Measurements from ENCODE around the gene CTBP1. TPM values are rescaled to one million over a fixed set of nuclear protein-coding genes. Genes with fewer than 3 reads are reported as not detected.

CTBP1 gene
- total and polyA plus RNA-seq, 9 of the 15 experiments (the other 6 are each of a cell fraction or from before 2014, with no cell fraction given) = 14.5 to 162 (median 68.2) TPM

- Histone ChIP-seq H3K4me2 (ENCODE audit: insufficient read depth, low read length) (no peak overlapping the region), H3K9ac (ENCODE audit: insufficient read depth in 1 of 2, low read depth in 2 of 2, low read length in 2 of 2) (peak overlapping the region in 1 of 2 experiments; percentile 74; a peak in 2 of 4 replicates), H3K27ac (ENCODE audit: extremely low read depth, low read depth, low read length) (no peak overlapping the region), H3K36me3 (ENCODE audit: control insufficient read depth, insufficient read depth, low read length) (peaks cover 73% of the 10 kb centered on the region; the same call in 2 of the 3 replicates), H3K27me3 (ENCODE audit: control insufficient read depth in 2 of 2, insufficient read depth in 2 of 2, low read length in 2 of 2) (no peaks in the 10 kb centered on the region), H3K4me3 (no peak overlapping the region), H2AFZ (ENCODE audit: low read depth, low read length) (no peak overlapping the region), H3K4me1 (replicated peaks in 1 of 2; ENCODE audit: control insufficient read depth in 2 of 2, insufficient read depth in 2 of 2, low read length in 2 of 2) (peaks cover 11 to 37% of the 10 kb centered on the region in 2 experiments; a peak in 4 of 5 replicates), H3K79me2 (ENCODE audit: control insufficient read depth, insufficient read depth, low read length) (peaks cover 96% of the 10 kb centered on the region), H3K9me3 (replicated peaks; ENCODE audit: control insufficient read depth, insufficient read depth, low read depth, low read length) (no peaks in the 10 kb centered on the region), H4K20me1 (replicated peaks; ENCODE audit: control insufficient read depth, insufficient read depth, low read length) (peaks cover 37% of the 10 kb centered on the region), H3K9me1 (ENCODE audit: control insufficient read depth, insufficient read depth, low read length) (no peaks in the 10 kb centered on the region)
- DNase-seq (ENCODE audit: extremely low read depth in 1 of 4, low spot score in 3 of 4) (no peak), FAIRE-seq (no peak), ATAC-seq (no peak)
- intact Hi-C loops (cut with micrococcal nuclease) = no loop called here
- in situ Hi-C loops (cut with MboI) = no loop called here
- no peak for TF ChIP-seq HDAC3 (IDR thresholded peaks at IDR 0.05; ENCODE audit: borderline replicate concordance, partially characterized antibody)
- TF ChIP-seq ZNF740 (CRISPR knock-in tag; IDR thresholded peaks at IDR 0.05) = no peak
- TF ChIP-seq ZNF740 (tag; IDR thresholded peaks at IDR 0.05) = no peak
- TF ChIP-seq POLR2G (IDR thresholded peaks at IDR 0.05; ENCODE audit: low read depth, low read length) = peak; percentile 42; the same call in 1 of the 2 replicates
- no peak for TF ChIP-seq POLR2B (IDR thresholded peaks at IDR 0.05; ENCODE audit: low read depth, partially characterized antibody)
- TF ChIP-seq SAFB (IDR thresholded peaks at IDR 0.05; ENCODE audit: borderline replicate concordance, low read depth, low read length) = no peak
- 85% methylated on average over 9 of the region's 10 CpGs for WGBS (ENCODE audit: insufficient coverage, low coverage, missing lambda C conversion rate)
- no TSS peak for BruUV-seq (replicated peaks)
- CTCF ChIA-PET (ENCODE audit: low intra/inter-chr PET ratio) = no interaction called here
- POLR2A ChIA-PET = interaction anchor here (0.7 to 1.5 kb wide), 2 partner anchors 14 to 337 kb away, joined by 3 to 7 read pairs; no protein-coding TSS in a partner anchor
Measured at GRCh38 chr4:1294891-1295290, 46.0 kb upstream of the CTBP1 start.

Data from K562 (cell line).